OCI-LY1 (cell line): ENCODE results near the gene STARD9.

Experiments used
- CTCF ChIP-seq: fragments of 200-600 bp; sonication (generic), shearing (Covaris generic); IDR thresholded peaks from 2 replicates; pipeline ENCODE4 v1.5.1; 2017; ENCODE audit warnings: mild to moderate bottlenecking, antibody characterized with exemption, low read length, moderate library complexity, mixed read lengths
- EZH2 ChIP-seq: fragments of 200-600 bp; sonication (generic), shearing (Covaris generic); IDR thresholded peaks from 2 replicates; pipeline ENCODE4 v1.8.0; 2017; ENCODE audit warnings: borderline replicate concordance, mixed run types, mild to moderate bottlenecking, antibody characterized with exemption, low read length, moderate library complexity, mixed read lengths

- TF ChIP-seq CTCF (no peak), EZH2 (no peak)
Observed at GRCh38 chr15:42575188-42576039, at the start of gene STARD9.
